ENCODE measurements around the gene SLC9A8. TPM values are rescaled to one million over a fixed set of nuclear protein-coding genes. Genes with fewer than 3 reads are reported as not detected.

SLC9A8 gene
- total and polyA plus RNA-seq, 9 of the 15 experiments (the other 6 are each of a cell fraction or from before 2014, with no cell fraction given) = 0.56 to 9.7 (median 5.0) TPM

DNA sequence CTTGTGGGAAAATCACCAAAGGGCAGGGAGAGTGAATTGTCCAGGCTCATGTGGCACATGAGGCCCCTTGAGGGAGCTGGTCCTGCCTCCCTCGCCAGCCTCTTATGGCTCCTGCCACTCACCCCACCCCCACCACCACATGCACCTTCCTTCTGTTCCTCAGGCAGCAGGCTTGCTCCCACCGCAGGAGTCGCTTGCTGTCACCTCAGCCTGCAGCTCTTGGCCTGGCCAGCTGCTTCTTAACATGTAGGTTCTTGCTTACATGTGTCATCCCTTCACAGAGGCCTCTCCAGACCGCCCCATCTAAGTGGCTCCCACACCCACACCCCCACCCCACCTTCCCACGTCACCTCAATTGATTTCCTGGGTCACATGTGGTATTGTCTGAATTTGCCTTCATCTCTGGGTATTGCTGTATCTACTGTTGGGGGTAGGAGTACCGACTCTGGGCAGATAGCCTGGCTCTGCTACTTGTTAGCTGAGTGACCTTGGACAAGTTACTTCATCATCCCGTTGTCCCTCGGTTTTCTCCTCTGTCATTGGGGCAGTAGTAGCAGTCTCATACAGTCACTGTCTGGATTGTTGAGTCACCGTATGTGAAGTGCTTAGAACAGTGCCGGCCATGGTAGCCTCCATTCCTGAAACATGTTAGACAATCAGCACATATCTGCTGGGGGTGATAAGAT is 41.7 kb downstream of the SLC9A8 start:
- no peak for DNase-seq (ENCODE audit: extremely low read depth in 1 of 4, low spot score in 3 of 4)
- ATAC-seq = no peak
- in situ Hi-C loops (cut with MboI) = no loop called here
- Histone ChIP-seq H2AFZ (ENCODE audit: low read depth, low read length) (no peak overlapping the region), H3K36me3 (ENCODE audit: control insufficient read depth, insufficient read depth, low read length) (peaks cover 65% of the 10 kb centered on the region; the same call in 2 of the 3 replicates), H3K27me3 (ENCODE audit: control insufficient read depth in 2 of 2, insufficient read depth in 2 of 2, low read length in 2 of 2) (no peaks in the 10 kb centered on the region), H3K4me3 (no peak overlapping the region), H3K9ac (ENCODE audit: insufficient read depth in 1 of 2, low read depth in 2 of 2, low read length in 2 of 2) (peak overlapping the region in 1 of 2 experiments; percentile 65; a peak in 2 of 4 replicates), H3K9me1 (ENCODE audit: control insufficient read depth, insufficient read depth, low read length) (no peaks in the 10 kb centered on the region), H3K4me1 (replicated peaks in 1 of 2; ENCODE audit: control insufficient read depth in 2 of 2, insufficient read depth in 2 of 2, low read length in 2 of 2) (peaks cover 4 to 5% of the 10 kb centered on the region in 2 experiments; a peak in 2 of 5 replicates), H3K79me2 (ENCODE audit: control insufficient read depth, insufficient read depth, low read length) (no peaks in the 10 kb centered on the region), H3K9me3 (replicated peaks; ENCODE audit: control insufficient read depth, insufficient read depth, low read depth, low read length) (no peaks in the 10 kb centered on the region), H3K4me2 (ENCODE audit: insufficient read depth, low read length) (no peak overlapping the region), H3K27ac (ENCODE audit: extremely low read depth, low read depth, low read length) (no peak overlapping the region), H4K20me1 (replicated peaks; ENCODE audit: control insufficient read depth, insufficient read depth, low read length) (no peaks in the 10 kb centered on the region)
- ChIA-PET POLR2A (interaction anchor here (0.5 to 2.0 kb wide), 5 partner anchors 11 to 265 kb away, joined by 3 to 7 read pairs (median 4); no protein-coding TSS in a partner anchor), CTCF (ENCODE audit: low intra/inter-chr PET ratio) (no interaction called here)
- intact Hi-C loops (cut with micrococcal nuclease) = no loop called here
- BruUV-seq (replicated peaks) = no TSS peak
- TF ChIP-seq CREB5 (CRISPR knock-in tag; IDR thresholded peaks at IDR 0.05) = no peak
- TF ChIP-seq, protein P1, sequence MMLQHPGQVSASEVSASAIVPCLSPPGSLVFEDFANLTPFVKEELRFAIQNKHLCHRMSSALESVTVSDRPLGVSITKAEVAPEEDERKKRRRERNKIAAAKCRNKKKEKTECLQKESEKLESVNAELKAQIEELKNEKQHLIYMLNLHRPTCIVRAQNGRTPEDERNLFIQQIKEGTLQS (IDR thresholded peaks at IDR 0.05) = peak; percentile 47
- TF ChIP-seq, protein P1 (CRISPR knock-in tag; conservative IDR thresholded peaks at IDR 0.05) = no peak
- WGBS (ENCODE audit: insufficient coverage, low coverage, missing lambda C conversion rate) = 80% methylated on average over 10 of the region's 10 CpGs
- FAIRE-seq = no peak

Measured in K562 (cell line).